H1 (cell line): ENCODE results near the gene CTBP2.

ENCODE experiments used
- CBX5 ChIP-seq: fragments of 300-800, 300-1000 bp; sonication (generic); IDR thresholded peaks from 2 replicates; pipeline ENCODE4 v1.7.1; 2016; ENCODE audit warnings: antibody characterized with exemption, low read length, low read depth
- GABPA ChIP-seq: IDR thresholded peaks from 2 replicates; pipeline ENCODE4 v1.6.1; 2011; ENCODE audit warnings: mild to moderate bottlenecking, low read length, moderate library complexity, borderline replicate concordance; ENCODE audit not compliant: insufficient read depth
- RXRA ChIP-seq: IDR thresholded peaks from 2 replicates; pipeline ENCODE4 v1.6.1; 2011; ENCODE audit warnings: low read depth, mild to moderate bottlenecking, low read length, moderate library complexity; ENCODE audit not compliant: insufficient read depth
- TAF1 ChIP-seq: IDR thresholded peaks from 2 replicates; pipeline ENCODE4 v1.6.1; 2011; ENCODE audit warnings: mild to moderate bottlenecking, low read depth, low read length
- TF ChIP-seq, protein P1 (sequence below), 3 experiments: IDR thresholded peaks; 1 replicate in 2 of 3; 2 replicates in 1 of 3; pipeline versions ENCODE4 v1.5.1 to v1.6.1; 2011; ENCODE audit warnings: low read length in 3 of 3, mild to moderate bottlenecking in 3 of 3, inconsistent platforms in 2 of 3, low read depth in 1 of 3, moderate library complexity in 1 of 3; ENCODE audit not compliant: insufficient read depth in 1 of 3; ENCODE audit errors: control extremely low read depth in 1 of 3

DNA sequence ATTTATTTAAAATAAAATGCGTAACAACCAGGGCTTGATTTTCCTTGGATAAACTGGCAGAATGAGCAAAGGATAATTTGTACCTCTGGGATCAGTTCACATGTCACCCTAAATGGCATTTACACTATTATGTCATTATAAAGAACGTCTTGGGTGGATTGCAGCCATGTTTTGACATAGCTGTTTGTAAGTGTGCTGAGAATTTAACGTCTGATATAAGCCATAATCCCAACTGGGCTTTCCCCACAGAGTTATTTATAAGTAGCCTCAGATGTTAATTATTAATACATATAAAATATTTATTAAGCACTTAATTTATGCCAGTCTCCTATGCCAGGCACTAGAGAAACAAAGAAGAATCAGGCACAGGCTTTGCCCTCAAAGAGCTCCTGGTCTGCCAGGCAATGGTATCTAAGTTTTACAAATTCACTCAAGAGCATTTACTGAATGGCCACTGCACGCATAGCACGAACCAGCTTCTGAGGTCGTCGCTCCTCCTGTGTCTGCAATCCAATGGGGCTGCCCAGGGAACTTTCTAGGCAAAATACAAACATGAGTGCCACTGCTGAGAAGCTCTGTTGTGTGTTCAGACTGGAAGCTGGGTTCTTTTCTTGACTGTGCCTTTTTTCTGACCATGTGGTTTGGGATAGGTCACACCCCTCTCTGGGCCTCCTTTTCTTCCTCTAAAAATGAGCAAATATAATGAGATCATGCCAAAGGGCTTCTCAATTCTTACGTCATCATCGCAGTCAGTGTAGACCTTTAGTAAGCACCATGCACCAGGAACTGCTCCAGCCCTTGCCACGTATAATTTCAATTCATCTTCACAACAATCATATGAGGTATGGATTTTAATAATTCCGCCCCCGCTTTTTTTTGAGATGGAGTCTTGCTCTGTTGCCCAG is 11.3 kb upstream of the CTBP2 start:
- TF ChIP-seq, protein P1, sequence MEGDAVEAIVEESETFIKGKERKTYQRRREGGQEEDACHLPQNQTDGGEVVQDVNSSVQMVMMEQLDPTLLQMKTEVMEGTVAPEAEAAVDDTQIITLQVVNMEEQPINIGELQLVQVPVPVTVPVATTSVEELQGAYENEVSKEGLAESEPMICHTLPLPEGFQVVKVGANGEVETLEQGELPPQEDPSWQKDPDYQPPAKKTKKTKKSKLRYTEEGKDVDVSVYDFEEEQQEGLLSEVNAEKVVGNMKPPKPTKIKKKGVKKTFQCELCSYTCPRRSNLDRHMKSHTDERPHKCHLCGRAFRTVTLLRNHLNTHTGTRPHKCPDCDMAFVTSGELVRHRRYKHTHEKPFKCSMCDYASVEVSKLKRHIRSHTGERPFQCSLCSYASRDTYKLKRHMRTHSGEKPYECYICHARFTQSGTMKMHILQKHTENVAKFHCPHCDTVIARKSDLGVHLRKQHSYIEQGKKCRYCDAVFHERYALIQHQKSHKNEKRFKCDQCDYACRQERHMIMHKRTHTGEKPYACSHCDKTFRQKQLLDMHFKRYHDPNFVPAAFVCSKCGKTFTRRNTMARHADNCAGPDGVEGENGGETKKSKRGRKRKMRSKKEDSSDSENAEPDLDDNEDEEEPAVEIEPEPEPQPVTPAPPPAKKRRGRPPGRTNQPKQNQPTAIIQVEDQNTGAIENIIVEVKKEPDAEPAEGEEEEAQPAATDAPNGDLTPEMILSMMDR (IDR thresholded peaks at IDR 0.05; ENCODE audit: control extremely low read depth in 1 of 3, insufficient read depth in 1 of 3, low read depth in 1 of 3, low read length in 3 of 3) = no peak
- TF ChIP-seq RXRA (no peak), GABPA (no peak), TAF1 (no peak), CBX5 (no peak)
